Fibroblast of lung (primary cell): ENCODE results near the gene PLEKHG4B.

Source experiments
- CTCF ChIP-seq, 2 donors: IDR thresholded peaks in 1 of 2; conservative IDR thresholded peaks in 1 of 2; 1 replicate in 1 of 2; 2 replicates in 1 of 2; pipeline ENCODE4 v1.5.1; 2011 to 2012; ENCODE audit warnings: low read length in 2 of 2, control low read depth in 1 of 2, inconsistent platforms in 1 of 2, low read depth in 1 of 2, mild to moderate bottlenecking in 1 of 2
- EZH2 ChIP-seq: IDR thresholded peaks from 2 replicates; pipeline ENCODE4 v1.5.1; 2012; ENCODE audit warnings: low read length, control low read depth, mild to moderate bottlenecking; ENCODE audit errors: missing control alignments

- TF ChIP-seq CTCF (conservative IDR thresholded peaks at IDR 0.05 in 1 of 2, IDR thresholded peaks at IDR 0.05 in 1 of 2; ENCODE audit: low read depth in 1 of 2, low read length in 2 of 2) (no peak), EZH2 (no peak)
Measured at GRCh38 chr5:200985-201384, 109.0 kb downstream of the PLEKHG4B start.
